Body of pancreas (tissue), 4 donors: ENCODE results near the gene CCSER2.

ENCODE experiments used
- POLR2A ChIP-seq, 3 donors: fragments of 450-650 bp; IDR thresholded peaks; one replicate each; pipeline ENCODE4 v1.6.1; 2016; ENCODE audit warnings: antibody characterized with exemption in 3 of 3, mild to moderate bottlenecking in 2 of 3
- TF ChIP-seq, protein P1 (sequence below), 7 experiments: fragments of 450-650 bp in 4 of 7; fragments of 200-600 bp in 3 of 7; sonication (generic) in 3 of 7; IDR thresholded peaks; one replicate each; pipeline ENCODE4 v1.5.1; 2016 to 2019; ENCODE audit warnings: antibody characterized with exemption in 7 of 7

DNA sequence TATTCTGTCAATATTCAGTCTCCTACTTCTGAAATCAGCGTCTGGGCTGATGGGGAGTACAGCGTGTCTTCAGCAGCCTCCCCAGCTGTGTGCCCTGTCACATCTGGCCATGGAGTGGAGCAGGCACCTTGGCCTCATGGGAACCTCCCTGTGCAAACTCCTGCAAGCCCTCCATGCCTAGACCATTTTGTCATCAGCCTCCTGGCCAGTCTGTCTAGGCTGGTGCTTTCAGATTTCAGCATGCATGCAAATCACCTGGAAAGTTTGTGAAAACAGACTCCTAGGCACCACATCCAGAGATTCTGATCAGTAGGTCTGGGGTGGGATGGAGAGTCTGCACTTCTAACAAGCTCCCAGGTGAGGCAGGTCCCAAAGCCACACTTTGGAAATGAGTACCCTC lies 26.2 kb upstream of the CCSER2 start:
- TF ChIP-seq, protein P1, sequence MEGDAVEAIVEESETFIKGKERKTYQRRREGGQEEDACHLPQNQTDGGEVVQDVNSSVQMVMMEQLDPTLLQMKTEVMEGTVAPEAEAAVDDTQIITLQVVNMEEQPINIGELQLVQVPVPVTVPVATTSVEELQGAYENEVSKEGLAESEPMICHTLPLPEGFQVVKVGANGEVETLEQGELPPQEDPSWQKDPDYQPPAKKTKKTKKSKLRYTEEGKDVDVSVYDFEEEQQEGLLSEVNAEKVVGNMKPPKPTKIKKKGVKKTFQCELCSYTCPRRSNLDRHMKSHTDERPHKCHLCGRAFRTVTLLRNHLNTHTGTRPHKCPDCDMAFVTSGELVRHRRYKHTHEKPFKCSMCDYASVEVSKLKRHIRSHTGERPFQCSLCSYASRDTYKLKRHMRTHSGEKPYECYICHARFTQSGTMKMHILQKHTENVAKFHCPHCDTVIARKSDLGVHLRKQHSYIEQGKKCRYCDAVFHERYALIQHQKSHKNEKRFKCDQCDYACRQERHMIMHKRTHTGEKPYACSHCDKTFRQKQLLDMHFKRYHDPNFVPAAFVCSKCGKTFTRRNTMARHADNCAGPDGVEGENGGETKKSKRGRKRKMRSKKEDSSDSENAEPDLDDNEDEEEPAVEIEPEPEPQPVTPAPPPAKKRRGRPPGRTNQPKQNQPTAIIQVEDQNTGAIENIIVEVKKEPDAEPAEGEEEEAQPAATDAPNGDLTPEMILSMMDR (IDR thresholded peaks at IDR 0.05), result no peak
- TF ChIP-seq POLR2A (IDR thresholded peaks at IDR 0.05), result no peak
